A549 (cell line): ENCODE measurements around the gene NEK5. TPM values are rescaled to one million over a fixed set of nuclear protein-coding genes. Genes with fewer than 3 reads are reported as not detected.

Experiments used
- ATAC-seq, 2 experiments: fragments of 200-7000 bp in 1 of 2; fragments of >200 bp in 1 of 2; cut with Nextera tagmentation in 1 of 2; cut with Tn5 transposase in 1 of 2; 3 replicates each; pipeline versions ENCODE4 v1.8.0 to v1.9.1; 2018 to 2020; ENCODE audit warnings: mild to moderate bottlenecking in 1 of 2, moderate library complexity in 1 of 2
- CTCF ChIA-PET: fragments of 300-600 bp; sonication (Branson Sonifier 250); formaldehyde crosslinking; extraction: SDS; loops from one replicate; lab custom pipeline; 2021; ENCODE audit warnings: antibody characterized with exemption, inconsistent platforms; lab: Yijun Ruan, JAX
- POLR2A ChIA-PET: fragments of 350-600 bp; formaldehyde crosslinking; extraction: SDS; loops from one replicate; lab custom pipeline; 2021; ENCODE audit warnings: antibody characterized with exemption, inconsistent platforms; lab: Yijun Ruan, JAX
- DNase-seq, 2 experiments: peaks; one replicate each; pipeline versions ENCODE4 v3.0.0 to v3.0.0-alpha.2; 2011 to 2016; ENCODE audit warnings: low read depth in 1 of 2, low spot score in 1 of 2
- FAIRE-seq: peaks from 2 replicates; lab custom pipeline; 2011; peaks lifted over from hg19 to GRCh38; lab: Jason Lieb, UNC
- H3K27ac ChIP-seq, 2 experiments: fragments of >200 bp; sonication (Bioruptor Twin); formaldehyde crosslinking; 3 replicates each; pipeline ENCODE4 v1.5.1; 2016 to 2017
- H3K4me1 ChIP-seq: fragments of >200 bp; sonication (Bioruptor Twin); formaldehyde crosslinking; 3 replicates; pipeline ENCODE4 v1.6.1; 2016
- H3K4me2 ChIP-seq: fragments of >200 bp; sonication (Bioruptor Twin); formaldehyde crosslinking; 3 replicates; pipeline ENCODE4 v1.6.1; 2016
- H3K4me3 ChIP-seq: fragments of >200 bp; sonication (Bioruptor Twin); formaldehyde crosslinking; 3 replicates; pipeline ENCODE4 v1.5.1; 2016
- H3K9me3 ChIP-seq: fragments of >200 bp; sonication (Bioruptor Twin); formaldehyde crosslinking; 3 replicates; pipeline ENCODE4 v1.6.1; 2016
- BCL3 ChIP-seq: fragments of >200 bp; sonication (Bioruptor Twin); formaldehyde crosslinking; IDR thresholded peaks from 3 replicates; pipeline ENCODE4 v1.6.1; 2016
- CBX2 ChIP-seq: fragments of 200-600 bp; sonication (generic); IDR thresholded peaks from 2 replicates; pipeline ENCODE4 v1.6.1; 2016; ENCODE audit warnings: low read depth, mild to moderate bottlenecking, borderline replicate concordance
- CBX8 ChIP-seq: fragments of 200-600 bp; sonication (generic); IDR thresholded peaks from 2 replicates; pipeline ENCODE4 v1.6.1; 2016
- CHD2 ChIP-seq: fragments of 150-350 bp; IDR thresholded peaks from 2 replicates; pipeline ENCODE4 v1.6.1; 2014; ENCODE audit warnings: low read length; ENCODE audit not compliant: partially characterized antibody
- CHD4 ChIP-seq: fragments of 200-600 bp; sonication (generic); IDR thresholded peaks from 2 replicates; pipeline ENCODE4 v1.6.1; 2016; ENCODE audit warnings: antibody characterized with exemption, mild to moderate bottlenecking, borderline replicate concordance
- E2F6 ChIP-seq: IDR thresholded peaks from 2 replicates; pipeline ENCODE4 v1.6.1; 2012; ENCODE audit warnings: low read depth, borderline replicate concordance
- EHF ChIP-seq: fragments of 250-450 bp; sonication (Bioruptor Pico); IDR thresholded peaks from 2 replicates; pipeline ENCODE4 v1.5.0; 2020; ENCODE audit warnings: mild to moderate bottlenecking
- EHMT2 ChIP-seq: fragments of 200-600 bp; sonication (generic); IDR thresholded peaks from 2 replicates; pipeline ENCODE4 v1.6.1; 2016; ENCODE audit warnings: antibody characterized with exemption, low read depth, mild to moderate bottlenecking, moderate library complexity
- EP300 ChIP-seq, 2 experiments: fragments of >200 bp; sonication (Bioruptor Twin); formaldehyde crosslinking; IDR thresholded peaks; 2 replicates in 1 of 2; 3 replicates in 1 of 2; pipeline ENCODE4 v1.6.1; 2016 to 2017
- FOSL2 ChIP-seq, 2 experiments: fragments of 450-650 bp in 1 of 2; fragments of >200 bp in 1 of 2; sonication (Bioruptor Twin) in 1 of 2; formaldehyde crosslinking; IDR thresholded peaks; 2 replicates each; pipeline versions ENCODE4 v1.5.0 to v1.6.1; 2016 to 2020; ENCODE audit warnings: mild to moderate bottlenecking in 1 of 2, moderate library complexity in 1 of 2
- FOXS1 ChIP-seq: fragments of 250-450 bp; sonication (Bioruptor Pico); IDR thresholded peaks from 2 replicates; pipeline ENCODE4 v1.5.0; 2020; ENCODE audit warnings: mild to moderate bottlenecking, moderate library complexity
- GATA3 ChIP-seq: IDR thresholded peaks from 2 replicates; pipeline ENCODE4 v1.6.1; 2012; ENCODE audit warnings: borderline replicate concordance
- HDAC2 ChIP-seq: fragments of 200-600 bp; sonication (generic); IDR thresholded peaks from 2 replicates; pipeline ENCODE4 v1.6.1; 2016
- HOXA7 ChIP-seq: fragments of 250-450 bp; sonication (Bioruptor Pico); IDR thresholded peaks from 2 replicates; pipeline ENCODE4 v1.5.0; 2020; ENCODE audit warnings: mild to moderate bottlenecking, moderate library complexity
- HOXB13 ChIP-seq: fragments of 250-450 bp; sonication (Bioruptor Pico); IDR thresholded peaks from 2 replicates; pipeline ENCODE4 v1.5.0; 2020; ENCODE audit warnings: low read depth, mild to moderate bottlenecking, moderate library complexity
- HOXB5 ChIP-seq: fragments of 250-450 bp; sonication (Bioruptor Pico); IDR thresholded peaks from 2 replicates; pipeline ENCODE4 v1.5.0; 2020; ENCODE audit warnings: mild to moderate bottlenecking, moderate library complexity
- JUN ChIP-seq, 2 experiments: fragments of >200 bp; sonication (Bioruptor Twin); formaldehyde crosslinking; IDR thresholded peaks; 2 replicates in 1 of 2; 3 replicates in 1 of 2; pipeline ENCODE4 v1.6.1; 2016 to 2017
- JUNB ChIP-seq: fragments of >200 bp; sonication (Bioruptor Twin); formaldehyde crosslinking; IDR thresholded peaks from 2 replicates; pipeline ENCODE4 v1.6.1; 2016
- MAFK ChIP-seq: fragments of 450-650 bp; IDR thresholded peaks from 2 replicates; pipeline ENCODE4 v1.6.1; 2014; ENCODE audit not compliant: partially characterized antibody
- MAX ChIP-seq: IDR thresholded peaks from 2 replicates; pipeline ENCODE4 v1.6.1; 2012
- MYC ChIP-seq: IDR thresholded peaks from 2 replicates; pipeline ENCODE4 v1.6.1; 2012; ENCODE audit warnings: mild to moderate bottlenecking, inconsistent platforms, low read length, improper control_type of control experiment, borderline replicate concordance
- NFE2L2 ChIP-seq: fragments of 150-350 bp; conservative IDR thresholded peaks from 2 replicates; pipeline ENCODE4 v1.6.1; 2014; ENCODE audit warnings: low read length
- NPAS2 ChIP-seq: fragments of 250-450 bp; sonication (Bioruptor Pico); IDR thresholded peaks from 2 replicates; pipeline ENCODE4 v1.8.0; 2022; ENCODE audit warnings: mild to moderate bottlenecking, moderate library complexity, borderline replicate concordance
- POLR2A ChIP-seq: IDR thresholded peaks from 2 replicates; pipeline ENCODE4 v1.6.1; 2012; ENCODE audit warnings: mild to moderate bottlenecking, low read length
- POLR2AphosphoS2 ChIP-seq: conservative IDR thresholded peaks from 2 replicates; pipeline ENCODE4 v1.6.1; 2012; ENCODE audit warnings: low read length, improper control_type of control experiment, inconsistent platforms
- RARB ChIP-seq: fragments of 250-450 bp; sonication (Bioruptor Pico); IDR thresholded peaks from 2 replicates; pipeline ENCODE4 v1.8.0; 2021; ENCODE audit warnings: mild to moderate bottlenecking, moderate library complexity
- RCOR1 ChIP-seq: fragments of 150-350 bp; IDR thresholded peaks from 2 replicates; pipeline ENCODE4 v1.6.1; 2014; ENCODE audit warnings: antibody characterized with exemption, low read length, low read depth
- REST ChIP-seq: fragments of 200-600 bp; sonication (generic); IDR thresholded peaks from 2 replicates; pipeline ENCODE4 v1.6.1; 2016; ENCODE audit warnings: antibody characterized with exemption, mild to moderate bottlenecking, moderate library complexity
- RFX5 ChIP-seq: fragments of 450-650 bp; IDR thresholded peaks from 2 replicates; pipeline ENCODE4 v1.7.1; 2014; ENCODE audit warnings: antibody characterized with exemption, mild to moderate bottlenecking, moderate library complexity
- RNF2 ChIP-seq: fragments of 200-600 bp; sonication (generic); IDR thresholded peaks from 2 replicates; pipeline ENCODE4 v1.6.1; 2016; ENCODE audit warnings: low read depth, mild to moderate bottlenecking, antibody characterized with exemption, moderate library complexity, borderline replicate concordance
- SREBF2 ChIP-seq: fragments of 450-650 bp; IDR thresholded peaks from 2 replicates; pipeline ENCODE4 v1.6.1; 2014; ENCODE audit warnings: mild to moderate bottlenecking, moderate library complexity
- TP53 ChIP-seq: fragments of 250-450 bp; sonication (Bioruptor Pico); IDR thresholded peaks from 2 replicates; pipeline ENCODE4 v1.5.0; 2021; ENCODE audit warnings: mild to moderate bottlenecking, moderate library complexity
- WGBS: methylation state at CpG from one replicate; pipeline ENCODE4 v1.1.6; 2017; ENCODE audit errors: missing lambda C conversion rate; 5-methylcytosine and 5-hydroxymethylcytosine counted together
- polyA plus RNA-seq, 4 experiments: library from polyadenylated mRNA; depleted of rRNA in 3 of 4; stranded (reverse); fragments of >200 nt; fragmentation: RNase III in 1 of 4; extraction: RNeasy Plus Mini Kit Qiagen cat#74134 plus additional on column Dnase treatment in 1 of 4; gene quantifications; 2 replicates in 3 of 4; 3 replicates in 1 of 4; pipeline ENCODE4 v1.2.3, GENCODE V29; 2011 to 2017

Gene NEK5
- polyA plus RNA-seq, 2 of the 4 experiments (the other 2 are of a cell fraction): 0.08 to 0.23 TPM

GRCh38 chr13:52026246-52026626 is 102.6 kb downstream of the NEK5 start:
- Histone ChIP-seq H3K4me1 (no peaks in the 10 kb centered on the region), H3K9me3 (no peaks in the 10 kb centered on the region), H3K27ac (no peak overlapping the region), H3K4me2 (no peak overlapping the region), H3K4me3 (no peak overlapping the region)
- no peak for FAIRE-seq
- WGBS: 87% methylated on average over 3 of the region's 3 CpGs
- CTCF ChIA-PET: no interaction called here
- DNase-seq: no peak
- POLR2A ChIA-PET: no interaction called here
- TF ChIP-seq FOSL2 (IDR thresholded peaks at IDR 0.05) (no peak), FOSL2 (CRISPR knock-in tag; IDR thresholded peaks at IDR 0.05) (no peak), RARB (CRISPR knock-in tag) (no peak), EHMT2 (no peak), NFE2L2 (no peak), JUN (IDR thresholded peaks at IDR 0.05) (no peak), HOXB5 (CRISPR knock-in tag) (no peak), RCOR1 (no peak), NPAS2 (CRISPR knock-in tag) (no peak), POLR2A (no peak)
- TF ChIP-seq, all 56 proteins: peak for 0
- no peak for ATAC-seq

- H3K27ac ChIP-seq: no peak overlapping the region
- H3K9me3 ChIP-seq: no peaks in the 10 kb centered on the region
- DNase-seq (no peak), FAIRE-seq (no peak), ATAC-seq (no peak)
- ChIA-PET CTCF (no interaction called here), POLR2A (no interaction called here)
- 90% methylated on average over 8 of the region's 8 CpGs for WGBS
- H3K4me3 ChIP-seq: no peak overlapping the region
- TF ChIP-seq EHF (no peak), HOXB13 (CRISPR knock-in tag) (no peak), CHD4 (no peak), RARB (CRISPR knock-in tag) (no peak), HDAC2 (no peak), CBX2 (no peak), FOXS1 (CRISPR knock-in tag) (no peak), MAFK (no peak), HOXA7 (CRISPR knock-in tag) (no peak), POLR2AphosphoS2 (no peak), JUNB (no peak)
- H3K4me1 ChIP-seq: no peaks in the 10 kb centered on the region
- H3K4me2 ChIP-seq: no peak overlapping the region
Measured at GRCh38 chr13:52025475-52026245, 103.2 kb downstream of the NEK5 start.

- no peak within 1 kb of the TSS for H3K4me2 ChIP-seq
- POLR2A ChIA-PET: no interaction called here
- no peak for ATAC-seq
- TF ChIP-seq GATA3: no peak
- no peak for TF ChIP-seq SREBF2
- no peak for TF ChIP-seq MAX
- no peak for TF ChIP-seq REST
- TF ChIP-seq CBX8: no peak
- no peak for TF ChIP-seq CHD2
- TF ChIP-seq MYC: no peak
- no peak for TF ChIP-seq JUNB
- no peak for TF ChIP-seq TP53 (CRISPR knock-in tag)
- no peak for TF ChIP-seq BCL3
- TF ChIP-seq POLR2AphosphoS2: no peak
- no peak for TF ChIP-seq HDAC2
- TF ChIP-seq RNF2: no peak
- TF ChIP-seq EHF: no peak
- no peak for TF ChIP-seq RARB (CRISPR knock-in tag)
- TF ChIP-seq MAFK: no peak
- TF ChIP-seq EP300 (IDR thresholded peaks at IDR 0.05): no peak
- TF ChIP-seq RFX5: no peak
- no peak for TF ChIP-seq E2F6
- TF ChIP-seq, all 56 proteins: peak for 0
- DNase-seq: no peak
- 91% methylated on average over 3 of the region's 3 CpGs for WGBS
- CTCF ChIA-PET: no interaction called here
- FAIRE-seq: no peak
- Histone ChIP-seq H3K4me1 (no peaks in the 10 kb centered on the region), H3K4me3 (no peak within 1 kb of the TSS), H3K27ac (no peak within 1 kb of the TSS), H3K9me3 (no peaks in the 10 kb centered on the region)
Measured at GRCh38 chr13:52024481-52024880, 104.4 kb downstream of the NEK5 start, which contains the start of gene UTP14C. Gene UTP14C, plus strand, starts transcription at chr13:52024691. Its CDS starts 4,114 bp downstream, at chr13:52028805.
